ENCODE data around the gene BTLA.

BTLA gene

GRCh38 chr3:112417696-112418318 lies 81.5 kb downstream of the BTLA start:
- H4K20me1 ChIP-seq (ENCODE audit: insufficient read depth), result no peaks in the 10 kb centered on the region
- TF ChIP-seq CTCF (conservative IDR thresholded peaks at IDR 0.05; ENCODE audit: low read depth, low read length), result no peak
- H2AFZ ChIP-seq (ENCODE audit: low read depth), result no peak overlapping the region
- no peak overlapping the region for H3K9ac ChIP-seq
- no peaks in the 10 kb centered on the region for H3K4me1 ChIP-seq (ENCODE audit: low read depth, poor library complexity, severe bottlenecking)
- no peaks in the 10 kb centered on the region for H3K36me3 ChIP-seq (ENCODE audit: insufficient read depth)
- H3K4me2 ChIP-seq, result no peak overlapping the region
- H3K79me2 ChIP-seq (ENCODE audit: insufficient read depth, low read depth), result no peaks in the 10 kb centered on the region
- no peaks in the 10 kb centered on the region for H3K27me3 ChIP-seq (ENCODE audit: insufficient read depth, low read depth)
- H3K4me3 ChIP-seq (IDR thresholded peaks at IDR 0.05; ENCODE audit: insufficient read depth, low read depth, low read length), result no peak overlapping the region
- H3K27ac ChIP-seq, result no peak overlapping the region

- Histone ChIP-seq H3K36me3 (ENCODE audit: insufficient read depth) (no peaks in the 10 kb centered on the region), H3K4me1 (ENCODE audit: low read depth, poor library complexity, severe bottlenecking) (no peaks in the 10 kb centered on the region), H4K20me1 (ENCODE audit: insufficient read depth) (no peaks in the 10 kb centered on the region), H3K4me2 (no peak overlapping the region), H3K9ac (no peak overlapping the region), H3K4me3 (IDR thresholded peaks at IDR 0.05; ENCODE audit: insufficient read depth, low read depth, low read length) (no peak overlapping the region), H3K79me2 (ENCODE audit: insufficient read depth, low read depth) (no peaks in the 10 kb centered on the region), H3K27ac (no peak overlapping the region), H2AFZ (ENCODE audit: low read depth) (no peak overlapping the region), H3K27me3 (ENCODE audit: insufficient read depth, low read depth) (no peaks in the 10 kb centered on the region)
- no peak for TF ChIP-seq CTCF (conservative IDR thresholded peaks at IDR 0.05; ENCODE audit: low read depth, low read length)
Observed at GRCh38 chr3:112416391-112417212, 82.7 kb downstream of the BTLA start.

- no peak overlapping the region for H2AFZ ChIP-seq (ENCODE audit: low read depth)
- H3K27me3 ChIP-seq (ENCODE audit: insufficient read depth, low read depth), result no peaks in the 10 kb centered on the region
- H3K4me3 ChIP-seq (IDR thresholded peaks at IDR 0.05; ENCODE audit: insufficient read depth, low read depth, low read length), result no peak overlapping the region
- no peak overlapping the region for H3K4me2 ChIP-seq
- H4K20me1 ChIP-seq (ENCODE audit: insufficient read depth), result no peaks in the 10 kb centered on the region
- H3K36me3 ChIP-seq (ENCODE audit: insufficient read depth), result no peaks in the 10 kb centered on the region
- H3K4me1 ChIP-seq (ENCODE audit: low read depth, poor library complexity, severe bottlenecking), result no peaks in the 10 kb centered on the region
- no peak for TF ChIP-seq CTCF (conservative IDR thresholded peaks at IDR 0.05; ENCODE audit: low read depth, low read length)
- H3K79me2 ChIP-seq (ENCODE audit: insufficient read depth, low read depth), result no peaks in the 10 kb centered on the region
- no peak overlapping the region for H3K9ac ChIP-seq
- no peak overlapping the region for H3K27ac ChIP-seq
Observed at GRCh38 chr3:112415390-112415789, 83.9 kb downstream of the BTLA start.
